GM18951 (cell line): Measurements from ENCODE around the gene SLC66A3.

Experiments used
- POLR2A ChIP-seq: IDR thresholded peaks from 4 replicates; pipeline ENCODE4 v1.6.1; 2011; ENCODE audit warnings: mild to moderate bottlenecking; ENCODE audit not compliant: insufficient read length, insufficient read depth; ENCODE audit errors: extremely low read depth
- in situ Hi-C: fragments of 300-500 bp; cut with MboI; formaldehyde crosslinking; loops from one replicate; pipeline ENCODE4 v1.12.0; 2022; ENCODE audit warnings: low sequenced_read_pairs, mixed read lengths, inconsistent platforms; ENCODE audit not compliant: unreplicated experiment

Gene SLC66A3

GRCh38 chr2:11144077-11144737 lies 11.1 kb upstream of the SLC66A3 start:
- TF ChIP-seq POLR2A = no peak
- in situ Hi-C loops = loop anchor here (25.0 kb wide), 1 partner anchor 268 kb away; no protein-coding TSS in a partner anchor

GRCh38 chr2:11144738-11145079 lies 10.6 kb upstream of the SLC66A3 start:
- in situ Hi-C loops = loop anchor here (25.0 kb wide), 1 partner anchor 268 kb away; no protein-coding TSS in a partner anchor
- TF ChIP-seq POLR2A = no peak

GRCh38 chr2:11145350-11145749 lies 9.9 kb upstream of the SLC66A3 start:
- TF ChIP-seq POLR2A = no peak
- in situ Hi-C loops = loop anchor here (25.0 kb wide), 1 partner anchor 267 kb away; no protein-coding TSS in a partner anchor

GRCh38 chr2:11146076-11146475 lies 9.2 kb upstream of the SLC66A3 start:
- in situ Hi-C loops = loop anchor here (25.0 kb wide), 1 partner anchor 266 kb away; no protein-coding TSS in a partner anchor
- TF ChIP-seq POLR2A = no peak

GRCh38 chr2:11147263-11147662 lies 8.0 kb upstream of the SLC66A3 start:
- in situ Hi-C loops = loop anchor here (25.0 kb wide), 1 partner anchor 265 kb away; no protein-coding TSS in a partner anchor
- no peak for TF ChIP-seq POLR2A

- no peak for TF ChIP-seq POLR2A
- in situ Hi-C loops = no loop called here
These were observed 2.7 kb upstream of the SLC66A3 start for GRCh38 chr2:11152591-11152990.

- in situ Hi-C loops = no loop called here
- TF ChIP-seq POLR2A = no peak
These were observed 998 bp upstream of the SLC66A3 start for GRCh38 chr2:11154016-11154922.

GRCh38 chr2:11154923-11155380 lies 315 bp upstream of the SLC66A3 start:
- in situ Hi-C loops = no loop called here

GRCh38 chr2:11156396-11157075 lies 1.3 kb downstream of the SLC66A3 start:
- in situ Hi-C loops = no loop called here
- TF ChIP-seq POLR2A = no peak

More at GRCh38 chr2:11154923-11155380, 315 bp upstream of the SLC66A3 start:
- TF ChIP-seq POLR2A = peak; percentile 61

- TF ChIP-seq POLR2A = no peak
- in situ Hi-C loops = no loop called here
These were observed 2.0 kb downstream of the SLC66A3 start for GRCh38 chr2:11157296-11157695.

- TF ChIP-seq POLR2A = no peak
- in situ Hi-C loops = no loop called here
These were observed 2.5 kb downstream of the SLC66A3 start for GRCh38 chr2:11157731-11158130.

GRCh38 chr2:11158916-11159573 lies 3.8 kb downstream of the SLC66A3 start:
- TF ChIP-seq POLR2A = no peak
- in situ Hi-C loops = no loop called here

- TF ChIP-seq POLR2A = no peak
- in situ Hi-C loops = no loop called here
These were observed 4.4 kb downstream of the SLC66A3 start for GRCh38 chr2:11159574-11160170.

- in situ Hi-C loops = no loop called here
- TF ChIP-seq POLR2A = no peak
These were observed 5.0 kb downstream of the SLC66A3 start for GRCh38 chr2:11160256-11160655.
